ENCODE measurements around the gene SAMD3.
A peak's percentile ranks its signal among the peaks of the same experiment; 100 is the strongest.
"Not testable (repeated sequence)": the region's sequence is repeated elsewhere in the genome, so short reads cannot be mapped to it uniquely, and the experiment has no call there.

Gene SAMD3, protein sequence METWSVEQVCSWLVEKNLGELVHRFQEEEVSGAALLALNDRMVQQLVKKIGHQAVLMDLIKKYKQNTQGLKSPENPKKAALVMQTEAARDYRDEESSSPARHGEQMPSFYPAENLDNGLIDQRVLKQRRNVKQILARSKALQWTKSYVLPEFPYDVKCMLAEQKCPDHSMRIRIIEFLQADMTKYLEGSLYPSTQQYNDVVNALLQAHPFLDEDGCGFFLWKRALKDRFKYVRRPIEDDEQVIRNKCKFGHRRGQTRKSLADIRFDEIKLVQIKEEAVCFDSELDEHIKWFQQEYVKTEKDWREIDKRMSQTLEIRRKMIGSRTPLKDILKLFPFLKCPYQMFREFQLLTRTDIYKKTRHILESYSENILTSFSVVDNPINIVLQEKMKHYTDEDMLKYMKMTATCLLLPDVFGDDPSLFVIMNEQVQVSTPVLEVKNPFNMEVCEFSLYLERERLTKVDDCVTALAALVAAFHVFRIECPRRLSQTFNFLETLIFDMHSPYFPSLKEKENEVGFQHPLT

DNA sequence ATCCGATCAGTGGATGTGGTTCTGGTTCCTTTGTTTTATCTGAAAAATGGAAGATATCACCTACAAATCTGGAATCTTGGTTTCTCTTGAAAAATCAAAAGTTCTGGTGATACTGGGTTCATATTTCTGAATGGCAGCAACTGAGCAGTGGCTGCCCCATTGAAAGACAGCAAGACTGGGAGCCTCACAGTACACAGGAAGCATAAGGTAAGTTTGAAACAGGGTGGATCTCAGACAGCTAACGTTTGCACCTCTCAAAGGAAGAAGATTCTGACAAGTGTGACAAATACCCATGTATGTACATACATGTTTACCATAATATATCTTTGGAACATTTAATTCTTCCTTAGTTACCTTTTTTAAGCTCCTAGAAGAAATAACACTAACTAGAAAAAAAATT, at the start of gene SAMD3:
SAMD3 (minus strand) TSS at position 177 of the 400 bp plus-strand sequence. CDS start 7,678 bp downstream, outside the sequence.
- no peak for DNase-seq

GRCh38 chr6:130269969-130270635, 47.4 kb upstream of the SAMD3 start:
- DNase-seq: no peak

- DNase-seq: not testable (repeated sequence)
Measured at GRCh38 chr6:130265553-130265952, 42.8 kb upstream of the SAMD3 start.

DNA sequence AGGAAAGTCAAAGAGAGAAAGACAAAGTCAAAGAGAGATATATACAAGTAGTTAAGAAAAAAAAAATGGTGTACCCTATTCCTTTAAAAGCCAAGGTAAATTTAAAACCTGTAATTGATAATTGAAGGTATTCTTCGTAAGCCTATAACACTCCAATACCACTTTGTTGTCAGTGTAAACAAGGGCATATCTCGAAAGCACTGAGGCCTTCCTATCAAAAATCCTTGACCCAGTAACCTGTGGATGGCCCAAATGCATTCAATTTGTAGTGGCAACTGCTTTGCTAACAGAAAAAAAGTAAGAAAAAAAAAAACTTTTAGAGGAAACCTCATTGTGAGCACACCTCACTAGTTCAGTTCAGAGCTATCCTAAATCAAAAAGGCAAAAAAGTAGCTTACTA, 39.3 kb upstream of the SAMD3 start:
- DNase-seq: no peak

- DNase-seq: not testable (repeated sequence)
Measured at GRCh38 chr6:130261558-130261957, 38.8 kb upstream of the SAMD3 start.

GRCh38 chr6:130260614-130261241, 38.0 kb upstream of the SAMD3 start:
- DNase-seq: not testable (repeated sequence)

DNA sequence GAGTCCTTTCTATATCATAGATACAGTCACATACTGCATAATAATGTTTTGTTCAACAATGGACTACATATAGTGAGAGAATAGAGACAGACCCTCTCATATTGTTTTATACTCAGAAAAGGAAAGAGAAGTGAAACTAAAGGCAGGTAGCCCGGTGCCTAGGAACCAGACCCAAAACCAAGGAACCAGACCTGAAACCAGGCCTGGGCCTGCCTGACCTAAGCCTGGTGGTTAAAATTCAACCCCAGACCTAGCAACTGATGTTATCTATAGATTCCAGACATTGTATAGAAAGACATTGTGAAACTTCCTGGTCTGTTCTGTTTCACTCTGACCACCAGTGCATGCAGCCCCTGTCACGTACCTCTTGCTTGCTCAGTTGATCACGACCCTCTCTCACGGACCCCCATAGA, 37.3 kb upstream of the SAMD3 start:
- not testable (repeated sequence) for DNase-seq

- no peak for DNase-seq
Measured at GRCh38 chr6:130259557-130259956, 36.8 kb upstream of the SAMD3 start.

GRCh38 chr6:130259140-130259539, 36.4 kb upstream of the SAMD3 start:
- no peak for DNase-seq

GRCh38 chr6:130252527-130253237, 29.9 kb upstream of the SAMD3 start:
- no peak for DNase-seq

- DNase-seq: no peak
Measured at GRCh38 chr6:130245267-130245666, 22.5 kb upstream of the SAMD3 start.

GRCh38 chr6:130244728-130245127, 22.0 kb upstream of the SAMD3 start:
- DNase-seq: no peak

- peak; percentile 88 for DNase-seq
Measured at GRCh38 chr6:130240232-130240631, 17.5 kb upstream of the SAMD3 start.

DNA sequence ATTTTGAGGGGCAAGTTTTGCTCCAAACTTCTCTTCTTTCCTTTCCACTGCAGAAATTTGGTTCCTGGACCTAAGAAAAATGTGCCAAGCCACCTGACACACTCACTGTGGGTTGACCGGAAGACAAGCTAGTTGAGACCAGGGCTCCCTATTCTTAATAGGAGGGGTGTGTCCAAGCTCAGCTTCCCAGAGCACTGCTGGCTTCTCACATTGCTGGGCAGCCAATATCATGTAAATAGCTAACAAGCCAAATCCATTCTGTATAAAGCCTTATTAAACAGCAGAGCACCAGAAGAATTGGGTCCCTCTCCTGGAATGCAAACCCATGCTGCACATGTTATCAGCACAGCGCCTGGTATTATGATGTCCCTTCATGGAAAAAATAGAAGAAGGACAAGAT, 17.0 kb upstream of the SAMD3 start:
- DNase-seq: no peak

DNA sequence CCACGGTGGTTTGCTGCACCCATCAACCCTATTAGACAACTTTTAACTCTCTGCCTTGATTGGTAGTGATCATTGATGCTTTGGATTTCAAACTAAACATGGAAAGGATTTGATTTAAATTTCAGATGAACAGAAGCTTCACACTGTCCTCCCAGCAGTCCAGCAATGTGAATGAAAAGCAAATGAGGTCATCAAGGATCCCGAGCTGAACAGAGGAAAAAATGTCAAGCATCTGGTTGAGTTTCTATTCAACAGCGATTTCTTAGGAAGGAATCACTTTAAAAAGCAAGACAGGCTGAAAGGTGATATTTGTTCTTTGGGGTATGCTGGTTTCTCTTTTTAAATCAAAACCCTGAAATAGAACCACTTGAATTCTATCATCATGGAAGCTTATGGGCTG, 10.6 kb upstream of the SAMD3 start:
- DNase-seq: peak; percentile 51

DNA sequence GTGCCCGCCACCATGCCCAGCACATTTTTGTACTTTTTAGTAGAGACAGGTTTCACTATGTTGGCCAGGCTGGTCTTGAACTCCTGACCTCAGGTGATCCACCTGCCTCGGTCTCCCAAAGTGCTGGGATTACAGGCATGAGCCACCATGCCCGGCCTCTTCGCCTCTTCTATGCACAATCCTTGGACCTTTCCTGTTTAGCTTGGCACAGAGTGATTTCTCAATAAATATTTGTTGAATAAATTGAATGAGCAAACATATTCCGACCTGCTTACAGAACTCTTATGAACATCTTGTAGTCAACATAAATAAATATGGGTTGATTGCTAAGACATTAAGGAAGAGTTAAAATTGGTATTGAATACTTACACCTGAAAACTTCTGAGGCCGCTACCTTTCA, 7.8 kb upstream of the SAMD3 start:
- DNase-seq: not testable (repeated sequence)

DNA sequence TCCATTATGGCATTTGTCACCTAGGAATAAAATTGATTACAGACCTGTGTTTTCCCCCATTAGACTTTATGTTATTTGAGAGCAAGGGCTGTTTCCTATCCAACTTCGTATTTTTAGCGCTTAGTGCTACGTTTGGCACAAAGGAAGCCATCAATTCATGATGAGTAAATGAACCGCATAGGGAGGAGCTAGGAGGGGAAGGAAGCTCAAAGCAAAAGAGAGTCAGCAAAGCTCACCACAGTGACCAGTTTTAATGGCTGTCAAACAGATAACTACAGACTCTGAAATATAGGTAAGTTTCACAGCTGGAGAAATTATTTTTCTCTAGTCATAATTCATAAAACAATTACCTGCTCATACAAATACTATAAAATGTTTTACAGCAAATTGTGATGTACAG, 6.9 kb upstream of the SAMD3 start:
- DNase-seq: no peak

DNA sequence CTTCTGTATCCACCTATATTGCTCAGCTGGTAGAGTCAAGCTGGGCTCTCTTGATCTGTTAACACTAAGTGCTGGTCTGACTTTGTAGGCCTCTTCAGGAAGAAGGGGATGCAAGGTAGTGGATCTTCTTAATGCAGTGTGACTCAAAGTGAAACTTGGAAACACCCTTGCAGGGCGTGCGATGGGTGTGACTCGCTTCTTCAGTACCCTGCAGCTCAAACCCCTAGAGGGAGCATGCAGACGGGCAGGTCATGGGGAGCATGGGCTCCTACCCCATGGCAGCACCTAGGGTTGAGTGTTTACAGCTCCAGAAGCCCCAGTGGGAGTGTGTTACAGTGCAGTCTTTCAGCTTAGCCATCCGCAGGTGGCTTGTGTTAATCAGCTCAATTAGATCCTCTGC, 757 bp upstream of the SAMD3 start:
- DNase-seq: no peak

DNA sequence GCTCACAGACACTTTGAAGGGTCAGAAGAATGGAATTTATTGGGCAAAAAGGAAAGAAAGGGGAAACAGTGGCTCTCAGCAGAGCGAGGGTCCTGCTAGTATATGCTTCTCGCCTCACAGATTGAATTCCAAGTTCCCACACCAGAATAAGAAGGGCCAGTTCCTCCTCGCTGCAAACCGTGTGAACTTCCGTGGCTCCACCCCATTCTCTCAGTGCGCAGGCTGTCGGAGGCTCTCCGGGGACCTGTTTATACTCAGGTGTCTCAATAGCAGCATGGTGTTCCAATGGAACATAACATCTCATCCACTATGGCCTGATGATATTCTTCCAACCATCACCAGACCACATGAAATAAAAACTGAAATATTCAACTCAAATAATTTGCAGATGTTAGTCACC, 4.6 kb downstream of the SAMD3 start:
- DNase-seq: no peak

GRCh38 chr6:130216620-130217019, 6.1 kb downstream of the SAMD3 start:
- DNase-seq: no peak

- DNase-seq: no peak
Measured at GRCh38 chr6:130215526-130215925, 7.2 kb downstream of the SAMD3 start.

DNA sequence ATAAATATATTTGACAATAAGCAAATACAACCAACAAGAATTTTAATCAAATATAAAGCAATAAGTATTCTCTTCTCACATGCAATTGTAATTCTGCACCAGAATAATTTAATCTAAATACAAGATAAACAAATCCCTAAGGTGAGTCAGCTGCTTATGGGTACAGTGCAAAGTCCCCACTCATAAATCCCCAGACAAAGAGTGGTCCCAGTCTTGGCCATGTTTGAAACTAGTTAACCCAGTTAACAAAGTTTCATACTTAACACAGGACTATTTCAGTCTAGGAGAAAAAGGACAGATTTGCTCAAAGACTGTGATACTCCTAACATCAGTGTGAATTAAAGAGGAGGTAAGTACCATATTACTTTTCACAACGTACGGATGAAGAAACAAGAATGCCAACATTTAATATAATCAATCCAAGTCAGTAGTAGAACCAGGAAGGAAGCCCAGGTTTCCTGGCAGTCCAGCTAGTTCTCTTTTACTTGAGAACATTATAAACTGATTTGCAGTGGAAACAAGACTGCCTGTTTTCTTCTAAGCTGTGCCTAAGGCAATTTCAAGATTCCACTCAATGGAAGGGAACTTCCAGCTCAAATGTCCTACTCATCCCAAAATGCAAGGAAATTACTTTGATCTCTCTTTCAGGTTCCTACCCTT, 10.4 kb downstream of the SAMD3 start:
- DNase-seq: no peak
